ENCODE data around the gene EIF4B. TPM values are rescaled to one million over a fixed set of nuclear protein-coding genes. Genes with fewer than 3 reads are reported as not detected.

The EIF4B gene
- total and polyA plus RNA-seq, 9 of the 15 experiments (the other 6 are each of a cell fraction or from before 2014, with no cell fraction given) = 138 to 669 (median 552) TPM

DNA sequence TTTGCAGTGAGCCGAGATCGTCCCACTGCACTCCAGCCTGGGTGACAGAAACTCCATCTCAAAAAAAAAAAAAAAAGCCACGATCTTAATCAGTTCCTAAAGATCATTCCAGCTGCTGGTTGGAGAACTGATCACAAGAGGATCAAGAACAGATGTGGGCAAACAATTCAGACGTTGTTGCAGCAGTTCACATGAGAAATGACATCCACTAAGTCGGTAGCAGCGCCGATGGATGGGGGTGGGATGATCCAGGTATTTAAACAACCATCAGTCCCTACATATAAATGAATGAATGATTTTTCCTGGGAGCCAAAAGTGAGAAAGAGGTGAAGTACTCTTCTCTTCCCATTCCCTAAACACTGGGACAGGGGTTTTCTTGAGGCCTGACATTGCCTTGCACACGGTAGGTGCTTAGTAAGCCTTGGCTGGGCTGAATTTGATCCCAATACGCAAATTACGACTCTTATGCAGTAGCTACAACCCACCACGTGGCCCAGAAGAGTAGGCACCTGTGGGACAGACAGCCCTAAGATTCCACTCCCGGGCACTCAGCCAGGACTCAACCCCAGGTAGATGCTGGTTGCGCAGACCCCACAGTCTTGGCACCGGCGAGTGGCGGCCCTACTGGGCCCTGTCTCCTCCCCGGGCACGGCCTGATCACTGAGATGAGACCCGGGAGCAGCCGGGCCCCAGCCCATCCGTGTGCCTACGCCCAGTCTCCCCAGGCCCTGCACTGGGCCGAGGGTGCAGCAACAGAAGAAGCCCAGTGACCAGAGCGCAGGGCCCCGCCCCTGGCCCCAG is 72.4 kb downstream of the EIF4B start (continued):
- TF ChIP-seq, protein P1, sequence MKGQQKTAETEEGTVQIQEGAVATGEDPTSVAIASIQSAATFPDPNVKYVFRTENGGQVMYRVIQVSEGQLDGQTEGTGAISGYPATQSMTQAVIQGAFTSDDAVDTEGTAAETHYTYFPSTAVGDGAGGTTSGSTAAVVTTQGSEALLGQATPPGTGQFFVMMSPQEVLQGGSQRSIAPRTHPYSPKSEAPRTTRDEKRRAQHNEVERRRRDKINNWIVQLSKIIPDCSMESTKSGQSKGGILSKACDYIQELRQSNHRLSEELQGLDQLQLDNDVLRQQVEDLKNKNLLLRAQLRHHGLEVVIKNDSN (CRISPR knock-in tag; IDR thresholded peaks at IDR 0.05) = peak; percentile 75
- TF ChIP-seq, protein P2, sequence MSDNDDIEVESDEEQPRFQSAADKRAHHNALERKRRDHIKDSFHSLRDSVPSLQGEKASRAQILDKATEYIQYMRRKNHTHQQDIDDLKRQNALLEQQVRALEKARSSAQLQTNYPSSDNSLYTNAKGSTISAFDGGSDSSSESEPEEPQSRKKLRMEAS (CRISPR knock-in tag; IDR thresholded peaks at IDR 0.05) = peak; percentile 72
- TF ChIP-seq, protein P3, sequence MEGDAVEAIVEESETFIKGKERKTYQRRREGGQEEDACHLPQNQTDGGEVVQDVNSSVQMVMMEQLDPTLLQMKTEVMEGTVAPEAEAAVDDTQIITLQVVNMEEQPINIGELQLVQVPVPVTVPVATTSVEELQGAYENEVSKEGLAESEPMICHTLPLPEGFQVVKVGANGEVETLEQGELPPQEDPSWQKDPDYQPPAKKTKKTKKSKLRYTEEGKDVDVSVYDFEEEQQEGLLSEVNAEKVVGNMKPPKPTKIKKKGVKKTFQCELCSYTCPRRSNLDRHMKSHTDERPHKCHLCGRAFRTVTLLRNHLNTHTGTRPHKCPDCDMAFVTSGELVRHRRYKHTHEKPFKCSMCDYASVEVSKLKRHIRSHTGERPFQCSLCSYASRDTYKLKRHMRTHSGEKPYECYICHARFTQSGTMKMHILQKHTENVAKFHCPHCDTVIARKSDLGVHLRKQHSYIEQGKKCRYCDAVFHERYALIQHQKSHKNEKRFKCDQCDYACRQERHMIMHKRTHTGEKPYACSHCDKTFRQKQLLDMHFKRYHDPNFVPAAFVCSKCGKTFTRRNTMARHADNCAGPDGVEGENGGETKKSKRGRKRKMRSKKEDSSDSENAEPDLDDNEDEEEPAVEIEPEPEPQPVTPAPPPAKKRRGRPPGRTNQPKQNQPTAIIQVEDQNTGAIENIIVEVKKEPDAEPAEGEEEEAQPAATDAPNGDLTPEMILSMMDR (IDR thresholded peaks at IDR 0.05 in 2 of 3, conservative IDR thresholded peaks at IDR 0.05 in 1 of 3; ENCODE audit: insufficient read depth in 2 of 3, low read depth in 1 of 3, low read length in 3 of 3) = 0 out of 6 replicates have a peak, but pooled peaks of 1 of the 3 experiments have one; percentile 23
- no peak for TF ChIP-seq DACH1 (IDR thresholded peaks at IDR 0.05; ENCODE audit: partially characterized antibody)
- no peak for TF ChIP-seq ARNT (IDR thresholded peaks at IDR 0.05)
- no peak for TF ChIP-seq TRIM24 (IDR thresholded peaks at IDR 0.05)
- TF ChIP-seq, protein P4, sequence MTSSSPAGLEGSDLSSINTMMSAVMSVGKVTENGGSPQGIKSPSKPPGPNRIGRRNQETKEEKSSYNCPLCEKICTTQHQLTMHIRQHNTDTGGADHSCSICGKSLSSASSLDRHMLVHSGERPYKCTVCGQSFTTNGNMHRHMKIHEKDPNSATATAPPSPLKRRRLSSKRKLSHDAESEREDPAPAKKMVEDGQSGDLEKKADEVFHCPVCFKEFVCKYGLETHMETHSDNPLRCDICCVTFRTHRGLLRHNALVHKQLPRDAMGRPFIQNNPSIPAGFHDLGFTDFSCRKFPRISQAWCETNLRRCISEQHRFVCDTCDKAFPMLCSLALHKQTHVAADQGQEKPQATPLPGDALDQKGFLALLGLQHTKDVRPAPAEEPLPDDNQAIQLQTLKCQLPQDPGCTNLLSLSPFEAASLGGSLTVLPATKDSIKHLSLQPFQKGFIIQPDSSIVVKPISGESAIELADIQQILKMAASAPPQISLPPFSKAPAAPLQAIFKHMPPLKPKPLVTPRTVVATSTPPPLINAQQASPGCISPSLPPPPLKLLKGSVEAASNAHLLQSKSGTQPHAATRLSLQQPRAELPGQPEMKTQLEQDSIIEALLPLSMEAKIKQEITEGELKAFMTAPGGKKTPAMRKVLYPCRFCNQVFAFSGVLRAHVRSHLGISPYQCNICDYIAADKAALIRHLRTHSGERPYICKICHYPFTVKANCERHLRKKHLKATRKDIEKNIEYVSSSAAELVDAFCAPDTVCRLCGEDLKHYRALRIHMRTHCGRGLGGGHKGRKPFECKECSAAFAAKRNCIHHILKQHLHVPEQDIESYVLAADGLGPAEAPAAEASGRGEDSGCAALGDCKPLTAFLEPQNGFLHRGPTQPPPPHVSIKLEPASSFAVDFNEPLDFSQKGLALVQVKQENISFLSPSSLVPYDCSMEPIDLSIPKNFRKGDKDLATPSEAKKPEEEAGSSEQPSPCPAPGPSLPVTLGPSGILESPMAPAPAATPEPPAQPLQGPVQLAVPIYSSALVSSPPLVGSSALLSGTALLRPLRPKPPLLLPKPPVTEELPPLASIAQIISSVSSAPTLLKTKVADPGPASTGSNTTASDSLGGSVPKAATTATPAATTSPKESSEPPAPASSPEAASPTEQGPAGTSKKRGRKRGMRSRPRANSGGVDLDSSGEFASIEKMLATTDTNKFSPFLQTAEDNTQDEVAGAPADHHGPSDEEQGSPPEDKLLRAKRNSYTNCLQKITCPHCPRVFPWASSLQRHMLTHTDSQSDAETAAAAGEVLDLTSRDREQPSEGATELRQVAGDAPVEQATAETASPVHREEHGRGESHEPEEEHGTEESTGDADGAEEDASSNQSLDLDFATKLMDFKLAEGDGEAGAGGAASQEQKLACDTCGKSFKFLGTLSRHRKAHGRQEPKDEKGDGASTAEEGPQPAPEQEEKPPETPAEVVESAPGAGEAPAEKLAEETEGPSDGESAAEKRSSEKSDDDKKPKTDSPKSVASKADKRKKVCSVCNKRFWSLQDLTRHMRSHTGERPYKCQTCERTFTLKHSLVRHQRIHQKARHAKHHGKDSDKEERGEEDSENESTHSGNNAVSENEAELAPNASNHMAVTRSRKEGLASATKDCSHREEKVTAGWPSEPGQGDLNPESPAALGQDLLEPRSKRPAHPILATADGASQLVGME (CRISPR knock-in tag; IDR thresholded peaks at IDR 0.05) = no peak
- no peak for TF ChIP-seq PML (IDR thresholded peaks at IDR 0.05; ENCODE audit: low read length)
- TF ChIP-seq GABPB2 (CRISPR knock-in tag; conservative IDR thresholded peaks at IDR 0.05) = no peak
- peak; percentile 64 for TF ChIP-seq EP400 (IDR thresholded peaks at IDR 0.05)
- TF ChIP-seq SMARCA5 (IDR thresholded peaks at IDR 0.05) = no peak
- no peak for TF ChIP-seq ZNF695 (CRISPR knock-in tag; IDR thresholded peaks at IDR 0.05)
- TF ChIP-seq PHF8 (IDR thresholded peaks at IDR 0.05; ENCODE audit: borderline replicate concordance, low read length) = peak; percentile 64; the same call in 1 of the 2 replicates
- no peak for TF ChIP-seq MED1 (CRISPR knock-in tag; IDR thresholded peaks at IDR 0.05; ENCODE audit: borderline replicate concordance)
- TF ChIP-seq, protein P5, sequence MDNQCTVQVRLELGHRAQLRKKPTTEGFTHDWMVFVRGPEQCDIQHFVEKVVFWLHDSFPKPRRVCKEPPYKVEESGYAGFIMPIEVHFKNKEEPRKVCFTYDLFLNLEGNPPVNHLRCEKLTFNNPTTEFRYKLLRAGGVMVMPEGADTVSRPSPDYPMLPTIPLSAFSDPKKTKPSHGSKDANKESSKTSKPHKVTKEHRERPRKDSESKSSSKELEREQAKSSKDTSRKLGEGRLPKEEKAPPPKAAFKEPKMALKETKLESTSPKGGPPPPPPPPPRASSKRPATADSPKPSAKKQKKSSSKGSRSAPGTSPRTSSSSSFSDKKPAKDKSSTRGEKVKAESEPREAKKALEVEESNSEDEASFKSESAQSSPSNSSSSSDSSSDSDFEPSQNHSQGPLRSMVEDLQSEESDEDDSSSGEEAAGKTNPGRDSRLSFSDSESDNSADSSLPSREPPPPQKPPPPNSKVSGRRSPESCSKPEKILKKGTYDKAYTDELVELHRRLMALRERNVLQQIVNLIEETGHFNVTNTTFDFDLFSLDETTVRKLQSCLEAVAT (IDR thresholded peaks at IDR 0.05) = no peak
- TF ChIP-seq ATF1 (CRISPR knock-in tag; IDR thresholded peaks at IDR 0.05) = no peak
- no peak for TF ChIP-seq ATF1 (tag; IDR thresholded peaks at IDR 0.05)
